ENCODE data around the gene TIMP3.

GRCh38 chr22:32776802-32777201 lies 24.7 kb upstream of the TIMP3 start:
- TF ChIP-seq CTCF (IDR thresholded peaks at IDR 0.05; ENCODE audit: low read depth, low read length) (no peak), POLR2A (IDR thresholded peaks at IDR 0.05; ENCODE audit: extremely low read depth, insufficient read length) (no peak), MYC (IDR thresholded peaks at IDR 0.05; ENCODE audit: low read depth, low read length) (no peak), MAX (IDR thresholded peaks at IDR 0.05; ENCODE audit: low read depth, low read length) (no peak)

All from NB4 (cell line).